Posterior vena cava (tissue), 2 donors: ENCODE measurements around the gene DSG2. TPM values are rescaled to one million over a fixed set of nuclear protein-coding genes. Genes with fewer than 3 reads are reported as not detected.
"Not testable (repeated sequence)": the region's sequence is repeated elsewhere in the genome, so short reads cannot be mapped to it uniquely, and the experiment has no call there.

Experiments used
- DNase-seq: peaks from one replicate; pipeline ENCODE4 v3.0.0-alpha.2; 2020; ENCODE audit warnings: low spot score
- intact Hi-C, 2 donors: fragments of 100-400 bp; cut with DNase I; formaldehyde crosslinking; loops; one replicate each; pipeline versions ENCODE4 v1.14.1 to v1.14.2; 2022 to 2023
- long read RNA-seq, 2 donors: library from polyadenylated mRNA; unstranded; transcript quantifications; one replicate each; pipeline ENCODE4 v2.0.0, GENCODE V29; 2020 to 2021
- total RNA-seq, 2 donors: library from RNA; stranded (reverse); fragmentation: NEBNext Ultra II Directional; extraction: Animal tissue kit (Norgen Biotek cat#: 25700); gene quantifications; one replicate each; pipeline ENCODE4 v1.2.1, GENCODE V29; 2021
- donor health status: DM: yes; HTN: yes; CAD: no.
- donor health status: DM: yes; HTN: yes; CAD: no.

DSG2 gene
- 1 to 10 TPM; 2.2 to 2.6 TPM for total RNA-seq
- long read RNA-seq, donor 1, full-length matches to known transcripts: 1 of 1 reads
- long read RNA-seq, donor 1, partial matches to known transcripts: 0 of 1 reads
- long read RNA-seq, donor 1, other reads (novel, unspliced or antisense): 0 of 1 reads
- long read RNA-seq, donor 2, partial matches to known transcripts: 1 of 1 reads
- long read RNA-seq, donor 2, other reads (novel, unspliced or antisense): 0 of 1 reads

DNA sequence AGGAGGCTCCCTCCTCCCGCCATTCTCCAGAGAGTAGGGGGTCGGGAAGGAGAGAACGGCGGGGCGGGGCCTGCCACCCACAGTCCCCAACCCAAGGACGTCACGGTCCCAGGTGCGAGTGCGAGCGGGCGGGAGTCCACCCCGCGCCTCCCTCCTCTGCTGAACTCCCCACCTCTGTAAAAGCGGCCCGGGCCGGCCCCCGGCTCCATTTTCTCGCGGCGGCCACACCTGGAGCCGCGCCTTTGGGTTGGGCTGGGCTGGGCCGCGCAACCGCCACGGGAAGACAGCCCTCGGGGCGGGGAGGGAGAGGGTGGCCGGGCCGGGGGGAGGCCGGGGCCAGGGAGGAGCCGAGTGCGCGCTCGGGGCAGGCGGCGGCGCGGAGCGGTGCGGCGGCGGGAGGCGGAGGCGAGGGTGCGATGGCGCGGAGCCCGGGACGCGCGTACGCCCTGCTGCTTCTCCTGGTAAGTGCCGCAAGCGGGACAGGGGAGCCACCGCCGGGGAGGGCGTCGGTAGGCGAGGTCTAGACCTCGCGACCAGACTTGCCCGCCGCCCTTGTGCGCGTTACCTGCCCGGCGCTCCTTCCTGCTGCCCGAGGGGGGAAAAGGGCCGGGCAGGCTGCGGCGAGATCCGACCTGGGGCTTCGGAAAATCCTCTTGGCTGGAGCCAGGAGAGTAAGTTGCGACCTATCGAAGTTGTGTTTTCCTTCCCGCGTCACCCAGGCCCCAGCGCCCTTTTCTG lies at the start of gene DSG2:
Gene DSG2, plus strand, starts transcription at position 342 of the 738 bp plus-strand sequence. Its CDS starts 75 bp downstream, at position 417.
- DNase-seq: no peak
- intact Hi-C loops: no loop called here

DNA sequence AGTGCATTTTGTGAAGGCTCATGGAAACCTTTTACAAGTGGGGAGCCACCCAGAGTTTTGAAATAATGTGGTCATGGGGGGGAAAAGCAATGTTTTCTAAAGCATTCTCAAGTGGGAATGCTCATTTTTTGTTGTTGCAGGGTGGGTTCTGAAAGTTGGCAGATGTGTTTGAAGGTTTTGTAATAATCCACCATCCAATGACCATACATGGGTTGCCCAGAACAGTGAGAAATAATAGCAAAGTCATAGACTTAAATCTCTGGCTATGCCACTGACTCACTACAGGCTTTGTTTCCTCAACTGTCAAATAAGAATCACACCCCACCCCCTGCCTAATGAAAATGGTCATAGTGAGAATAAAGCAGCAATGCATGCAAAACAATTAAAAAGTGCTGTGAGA lies 47.6 kb upstream of the DSG2 start:
- intact Hi-C loops: no loop called here
- no peak for DNase-seq

GRCh38 chr18:31451625-31452024 lies 46.4 kb upstream of the DSG2 start:
- DNase-seq: no peak
- intact Hi-C loops: no loop called here

GRCh38 chr18:31454066-31454708 lies 43.8 kb upstream of the DSG2 start:
- intact Hi-C loops: no loop called here
- no peak for DNase-seq

DNA sequence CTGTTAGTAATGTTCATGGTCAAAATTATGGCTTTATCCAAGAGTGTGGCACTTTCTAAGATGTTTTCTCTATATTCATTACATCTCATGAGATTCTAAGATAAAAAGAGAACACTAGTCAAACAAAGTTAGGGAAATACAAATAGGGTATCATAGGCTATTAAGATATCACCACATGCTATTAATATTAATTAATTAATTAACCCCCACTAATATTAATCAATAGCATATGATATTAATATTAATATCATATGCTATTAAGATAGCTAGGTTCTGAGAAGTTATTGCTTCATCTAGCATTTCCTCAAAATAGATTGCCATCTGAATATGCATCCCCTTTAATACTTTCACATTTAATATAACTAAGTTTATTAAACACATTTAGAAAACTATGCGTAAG lies 28.3 kb upstream of the DSG2 start:
- intact Hi-C loops: loop anchor here in 1 of 2 donors (2.0 kb wide), 1 partner anchor 25 kb away; no protein-coding TSS in a partner anchor
- DNase-seq: no peak

- intact Hi-C loops: no loop called here
These were observed 19.3 kb upstream of the DSG2 start for GRCh38 chr18:31478688-31479087.

GRCh38 chr18:31482051-31482450 lies 15.9 kb upstream of the DSG2 start:
- no peak for DNase-seq
- intact Hi-C loops: no loop called here

More at GRCh38 chr18:31478688-31479087, 19.3 kb upstream of the DSG2 start:
- no peak for DNase-seq

GRCh38 chr18:31483396-31483795 lies 14.6 kb upstream of the DSG2 start:
- intact Hi-C loops: no loop called here
- DNase-seq: no peak

DNA sequence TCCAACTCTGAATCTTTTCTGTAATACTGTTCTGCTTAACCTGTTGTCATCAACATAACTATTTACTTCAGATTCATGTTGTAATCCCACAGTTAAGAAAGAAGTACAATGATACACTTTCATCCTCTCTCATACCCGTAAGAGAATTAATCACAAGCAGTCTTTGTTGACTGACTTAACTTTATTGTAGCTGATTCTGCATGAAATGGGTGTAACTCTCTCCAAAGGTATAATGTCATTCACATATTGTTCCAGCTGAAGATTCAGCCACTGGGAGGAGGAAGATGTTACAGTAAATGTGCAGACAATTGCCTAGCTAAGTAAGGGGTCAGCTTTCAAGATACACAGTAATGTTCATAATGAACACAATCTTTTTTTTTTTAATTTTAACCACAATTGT lies 13.5 kb upstream of the DSG2 start:
- intact Hi-C loops: no loop called here
- DNase-seq: no peak

GRCh38 chr18:31486165-31486564 lies 11.8 kb upstream of the DSG2 start:
- no peak for DNase-seq

GRCh38 chr18:31487246-31488015 lies 10.5 kb upstream of the DSG2 start:
- intact Hi-C loops: no loop called here
- DNase-seq: no peak

More at GRCh38 chr18:31486165-31486564, 11.8 kb upstream of the DSG2 start:
- intact Hi-C loops: no loop called here

GRCh38 chr18:31489311-31489710 lies 8.7 kb upstream of the DSG2 start:
- intact Hi-C loops: no loop called here
- DNase-seq: no peak

GRCh38 chr18:31490387-31490786 lies 7.6 kb upstream of the DSG2 start:
- intact Hi-C loops: no loop called here
- no peak for DNase-seq

DNA sequence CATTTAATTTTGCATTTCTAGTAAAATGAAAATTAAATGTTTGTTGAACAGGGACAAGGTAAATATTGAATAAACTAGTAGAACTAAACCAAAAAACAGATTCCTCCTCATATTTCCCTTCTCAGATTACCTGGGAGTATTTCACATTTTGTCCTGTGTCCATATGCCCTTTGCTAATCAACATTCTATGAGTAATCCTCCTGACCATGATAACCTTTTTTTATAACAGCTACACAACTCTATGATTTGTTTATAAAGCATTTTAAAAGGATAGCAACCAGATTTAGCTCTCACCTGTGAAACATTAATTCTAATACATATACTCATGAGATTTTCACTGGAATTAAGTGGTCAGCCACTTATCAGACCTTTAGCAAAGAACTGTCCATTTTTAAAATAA lies 7.1 kb upstream of the DSG2 start:
- intact Hi-C loops: no loop called here
- DNase-seq: no peak

- no peak for DNase-seq
- intact Hi-C loops: no loop called here
These were observed 6.4 kb upstream of the DSG2 start for GRCh38 chr18:31491586-31491985.

GRCh38 chr18:31492671-31493070 lies 5.3 kb upstream of the DSG2 start:
- DNase-seq: no peak
- intact Hi-C loops: no loop called here

DNA sequence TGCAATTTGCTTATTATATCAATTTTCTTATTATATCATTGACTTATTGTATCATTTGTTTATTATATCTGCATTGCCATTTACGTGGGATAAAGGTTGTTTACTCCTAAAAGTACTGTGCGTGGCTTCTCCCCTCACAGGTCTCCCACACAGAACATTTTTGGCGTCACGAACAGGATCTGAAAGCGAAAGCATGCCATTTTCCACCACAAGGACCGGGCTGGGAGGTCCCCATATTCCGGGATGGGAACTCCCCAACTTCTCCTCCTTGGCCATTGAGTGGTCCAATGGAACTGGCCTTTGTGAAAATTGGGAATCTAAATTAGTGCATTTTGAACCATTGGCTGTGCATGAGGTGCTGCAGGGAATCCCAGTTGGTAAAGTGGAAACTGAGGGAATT lies 4.8 kb upstream of the DSG2 start:
- intact Hi-C loops: no loop called here
- no peak for DNase-seq

DNA sequence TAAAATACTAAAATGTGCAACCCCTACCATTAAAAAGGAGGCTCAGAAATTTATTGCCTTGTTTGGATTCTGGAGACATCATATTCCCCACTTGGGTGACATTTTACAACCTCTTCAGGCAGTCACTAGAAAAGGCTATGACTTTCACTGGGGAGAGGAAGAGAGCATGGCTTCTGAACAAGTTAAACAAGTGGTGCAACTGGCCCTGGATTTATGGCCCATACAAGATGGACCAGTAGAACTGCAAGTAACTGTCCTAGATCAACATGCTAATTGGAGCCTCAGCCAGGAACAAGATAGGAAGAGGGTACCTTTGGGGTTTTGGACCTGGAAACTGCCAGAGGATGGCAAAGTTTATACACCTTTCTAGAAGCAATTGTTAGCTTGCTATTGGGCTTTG lies 4.0 kb upstream of the DSG2 start:
- DNase-seq: no peak
- intact Hi-C loops: loop anchor here in 1 of 2 donors (2.0 kb wide), 1 partner anchor 23 kb away; no protein-coding TSS in a partner anchor

GRCh38 chr18:31494705-31495244 lies 3.2 kb upstream of the DSG2 start:
- intact Hi-C loops: loop anchor here in 1 of 2 donors (2.0 kb wide), 1 partner anchor 24 kb away; no protein-coding TSS in a partner anchor

More at GRCh38 chr18:31494705-31495244, 3.2 kb upstream of the DSG2 start:
- DNase-seq: not testable (repeated sequence)
